Stimulated activated CD8-positive, alpha-beta memory T cell treated with anti-CD3 and anti-CD28 coated beads, Interleukin-15, amount 100 ng/mL, for 1 hour (primary cell): ENCODE results near the gene DGKI.

ENCODE experiments used
- DNase-seq: peaks from one replicate; pipeline ENCODE4 v3.0.0-alpha.2; 2020; ENCODE audit warnings: low read depth

Gene DGKI

DNA sequence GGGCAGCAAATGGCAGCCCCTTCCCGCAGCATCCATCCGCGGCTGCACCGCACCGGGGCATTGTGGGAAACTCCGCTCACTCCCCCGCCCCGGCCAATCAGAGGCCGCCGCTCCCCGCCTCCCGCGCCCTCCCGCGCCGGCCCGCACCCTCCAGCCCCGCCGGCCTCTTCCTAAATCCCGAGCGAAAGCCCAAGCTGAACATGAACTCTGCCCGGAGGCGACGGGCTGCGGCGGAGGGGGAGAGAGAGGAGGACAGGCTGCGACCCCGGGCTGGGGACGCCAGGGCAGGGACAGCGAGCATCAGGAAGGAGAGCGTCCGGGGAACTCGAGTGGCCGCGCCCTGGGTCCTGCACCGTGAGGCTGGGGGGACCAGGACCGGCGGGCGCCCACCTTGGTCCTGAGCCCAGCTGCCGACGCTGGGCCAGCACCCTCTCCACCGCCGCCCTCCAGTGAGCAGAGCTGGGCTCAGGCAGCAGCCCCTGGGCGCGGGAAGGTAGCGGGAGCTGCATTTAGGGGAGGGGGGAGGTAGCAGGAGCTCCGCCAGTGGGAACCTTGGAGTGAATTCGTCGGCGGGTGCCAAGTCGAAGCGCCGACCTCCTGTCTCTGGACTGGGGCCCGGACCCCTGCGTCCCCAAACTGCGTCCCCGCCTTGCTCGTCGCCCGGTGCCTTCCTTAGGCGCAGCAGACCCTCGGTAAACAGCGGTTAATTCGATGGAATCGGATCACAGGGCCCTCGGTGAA is at the start of gene DGKI:
Gene DGKI (minus strand): TSS at position 148 of the 741 bp plus-strand sequence.
- DNase-seq = no peak

DNA sequence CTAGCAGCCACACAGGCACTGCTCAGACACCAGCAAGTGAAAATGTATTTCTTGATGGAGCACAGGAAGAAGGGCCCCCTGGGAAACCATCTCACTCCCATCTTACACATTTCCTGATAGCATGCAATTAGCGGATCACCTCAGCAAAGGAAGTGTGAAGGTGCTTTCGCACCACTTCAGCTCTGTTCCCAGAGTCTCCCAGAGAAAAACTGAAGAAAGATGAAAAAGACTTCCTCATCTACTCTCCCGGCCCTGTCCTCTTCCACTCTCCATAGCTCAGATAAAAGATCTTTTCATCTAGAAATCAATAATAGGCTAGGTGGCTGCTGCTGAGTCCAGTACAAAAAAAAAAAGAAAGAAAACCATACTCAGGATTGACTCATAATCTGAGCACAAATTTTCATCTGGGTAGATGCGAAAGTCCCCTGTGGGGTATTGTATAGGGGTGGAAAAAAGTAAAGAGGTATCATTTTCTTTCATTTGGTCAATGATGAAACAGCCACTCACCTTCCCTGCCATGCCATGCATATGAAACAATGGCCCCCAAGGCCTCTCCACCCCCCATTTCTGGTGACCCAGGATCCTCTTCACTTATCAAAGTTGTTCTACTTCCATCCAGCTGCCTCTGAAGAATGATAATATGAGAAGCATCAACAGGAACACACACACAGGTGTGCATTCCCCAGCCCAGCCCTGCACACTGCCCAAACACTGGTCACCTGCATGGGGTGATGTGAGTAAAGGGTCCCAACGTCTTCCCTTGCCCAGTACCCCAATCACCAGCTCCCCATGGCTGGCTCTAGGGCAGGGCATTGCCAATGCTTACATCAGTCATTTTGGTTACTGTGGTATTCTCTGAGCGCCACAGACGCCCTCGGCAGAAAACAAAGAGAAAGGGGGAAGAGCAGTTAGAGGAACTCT is 48.8 kb upstream of the DGKI start:
- DNase-seq = no peak

DNA sequence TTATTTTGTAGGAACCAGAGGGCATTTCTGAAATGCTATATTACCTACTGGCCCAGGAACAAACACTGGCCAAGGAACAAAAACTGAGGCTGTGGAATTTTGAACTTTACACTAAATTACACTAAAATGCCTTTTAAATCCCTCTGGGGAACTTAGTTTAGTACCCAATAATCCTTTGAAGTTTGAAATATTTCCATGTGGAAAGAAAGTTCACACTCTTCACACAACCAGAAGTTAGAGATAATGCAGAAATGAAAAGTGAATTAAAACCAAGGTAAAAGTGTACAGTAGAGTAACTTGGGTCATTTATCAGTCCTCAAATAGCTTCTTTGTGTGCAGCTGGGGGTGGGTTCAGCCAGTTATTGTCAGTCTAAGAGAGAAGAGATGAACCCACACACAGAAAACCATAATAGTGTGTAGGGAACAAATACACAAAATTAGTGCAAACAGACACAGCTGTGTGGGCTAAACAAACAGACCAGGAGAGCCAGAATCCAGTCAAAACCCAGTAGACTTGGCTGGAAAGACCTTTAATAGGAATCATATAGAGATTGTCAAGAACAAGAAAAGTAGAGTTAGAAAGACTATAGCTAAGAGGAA is 46.5 kb upstream of the DGKI start:
- DNase-seq = no peak

DNA sequence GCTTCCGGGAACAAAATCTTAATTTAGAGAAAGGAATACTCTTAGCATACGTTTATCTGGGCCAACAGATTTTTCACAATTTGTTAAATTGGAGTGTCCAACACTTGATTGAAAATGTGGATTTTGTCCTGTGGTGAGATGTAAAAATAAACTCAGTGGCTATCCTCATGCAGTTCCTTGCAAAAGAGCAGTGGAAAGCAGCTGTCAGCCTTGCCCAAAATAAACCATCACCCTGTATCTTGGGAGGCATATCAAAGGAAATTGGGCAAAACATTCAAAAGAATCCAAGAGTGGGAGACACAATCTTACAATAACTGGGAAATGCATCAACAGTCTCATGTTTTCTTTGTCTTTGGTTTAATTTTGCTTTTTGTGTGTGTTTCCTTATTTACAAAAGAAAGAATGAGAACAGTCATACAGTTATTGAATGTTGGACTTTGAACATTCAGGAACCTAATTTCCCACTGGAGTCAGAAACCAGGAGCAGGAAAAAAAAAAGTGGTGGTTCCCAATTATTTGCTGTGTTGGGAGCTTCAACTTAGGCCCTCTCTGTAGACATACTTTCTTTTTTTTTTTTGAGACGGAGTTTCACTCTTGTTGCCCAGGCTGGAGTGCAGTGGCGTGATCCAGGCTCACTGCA is 44.4 kb upstream of the DGKI start:
- DNase-seq = no peak

DNA sequence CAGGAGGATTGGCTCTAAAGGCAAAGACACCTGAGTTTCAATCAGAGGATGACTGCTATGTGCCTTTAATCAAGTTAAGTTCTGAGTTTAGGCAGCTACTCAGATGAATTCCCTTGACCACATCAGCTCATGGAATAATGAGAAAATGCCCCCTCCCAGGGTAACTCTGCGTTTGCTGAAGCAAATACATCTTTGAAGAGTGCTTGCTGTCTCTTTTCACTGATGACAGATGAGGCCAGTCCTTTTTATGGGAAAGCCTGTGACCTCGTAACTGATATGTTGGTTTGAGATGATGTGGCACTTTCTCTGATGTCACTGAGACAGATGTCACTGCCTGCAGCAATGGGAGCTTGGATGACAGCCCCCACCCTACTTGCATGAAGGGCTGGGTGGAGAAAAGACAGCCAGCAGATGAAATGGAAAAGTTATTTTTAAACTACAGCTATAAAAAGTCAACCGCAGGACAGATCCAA is 43.7 kb upstream of the DGKI start:
- no peak for DNase-seq

DNA sequence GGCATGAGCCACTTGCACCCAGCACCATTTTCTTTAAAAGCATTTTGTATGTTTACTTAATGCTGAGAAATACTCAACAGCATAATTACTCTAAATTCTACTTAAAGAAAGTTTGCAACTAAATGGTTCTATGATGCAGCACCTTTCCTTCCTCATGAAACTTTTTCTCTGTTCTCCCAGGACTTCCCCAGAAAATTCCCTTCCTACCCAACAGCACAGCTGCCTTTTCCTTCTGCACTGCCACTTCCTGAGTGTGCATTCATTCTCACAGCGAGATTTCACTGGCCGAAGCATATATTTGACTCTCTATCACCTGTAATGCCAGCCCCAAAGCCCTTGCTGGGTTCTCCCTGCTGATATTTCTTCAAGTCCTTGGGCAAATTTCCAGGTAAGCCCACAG is 41.5 kb upstream of the DGKI start:
- DNase-seq = no peak

DNA sequence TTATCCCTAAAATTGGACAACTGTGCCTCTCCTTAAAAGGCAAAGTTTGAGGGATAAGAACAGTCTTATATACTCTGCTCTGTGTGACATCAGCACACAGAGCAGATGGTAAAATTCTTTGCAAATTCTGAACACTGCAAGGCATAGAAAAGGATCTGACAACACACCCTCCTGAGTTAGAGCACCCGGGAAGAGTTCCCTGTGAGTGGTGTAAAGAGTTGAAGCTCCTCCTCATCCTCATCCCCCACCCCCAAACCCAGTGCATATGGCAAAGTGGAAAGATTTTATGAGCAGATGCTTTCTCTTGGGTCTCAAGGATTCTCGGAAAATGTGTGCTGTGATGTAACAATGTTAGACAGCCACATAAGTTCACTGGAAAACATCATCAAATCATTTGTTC is 40.0 kb upstream of the DGKI start:
- no peak for DNase-seq

DNA sequence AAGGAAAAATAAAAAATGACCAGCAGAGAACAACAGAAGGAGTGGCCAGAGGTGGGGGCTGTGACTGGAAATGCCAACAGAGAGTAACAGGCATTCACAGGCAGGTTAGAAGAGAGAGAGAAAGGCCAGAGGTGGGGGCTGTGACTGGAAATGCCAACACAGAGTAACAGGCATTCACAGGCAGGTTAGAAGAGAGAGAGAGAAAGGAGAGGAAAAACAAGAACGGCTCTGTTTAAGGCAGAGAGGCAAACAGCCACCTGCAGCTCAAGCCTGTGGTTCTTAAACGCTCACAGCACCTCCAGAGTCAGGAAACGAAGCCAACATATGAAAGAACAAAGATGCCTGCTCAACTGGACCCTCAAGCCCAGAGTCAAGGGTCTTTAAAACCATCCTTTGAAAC is 39.5 kb upstream of the DGKI start:
- DNase-seq = no peak

DNA sequence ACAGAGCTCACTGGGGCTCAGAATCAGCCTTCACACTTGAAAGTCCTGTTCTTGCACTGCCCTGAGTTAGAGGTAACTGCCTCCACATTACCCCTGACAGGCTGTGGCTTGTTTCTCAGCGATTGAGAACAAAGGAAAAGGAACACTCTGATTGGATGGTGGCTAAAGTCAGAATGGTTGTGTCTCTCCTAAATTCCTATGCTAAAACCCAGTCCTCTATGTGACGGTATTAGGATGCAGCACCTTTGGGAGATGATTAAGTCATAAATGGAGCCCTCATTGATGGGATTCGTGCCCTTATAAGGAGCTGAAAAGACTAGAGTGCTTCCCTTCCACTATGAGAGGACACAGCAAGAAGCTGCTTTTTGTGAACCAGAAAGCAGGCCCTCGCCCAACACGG is 38.9 kb upstream of the DGKI start:
- no peak for DNase-seq

DNA sequence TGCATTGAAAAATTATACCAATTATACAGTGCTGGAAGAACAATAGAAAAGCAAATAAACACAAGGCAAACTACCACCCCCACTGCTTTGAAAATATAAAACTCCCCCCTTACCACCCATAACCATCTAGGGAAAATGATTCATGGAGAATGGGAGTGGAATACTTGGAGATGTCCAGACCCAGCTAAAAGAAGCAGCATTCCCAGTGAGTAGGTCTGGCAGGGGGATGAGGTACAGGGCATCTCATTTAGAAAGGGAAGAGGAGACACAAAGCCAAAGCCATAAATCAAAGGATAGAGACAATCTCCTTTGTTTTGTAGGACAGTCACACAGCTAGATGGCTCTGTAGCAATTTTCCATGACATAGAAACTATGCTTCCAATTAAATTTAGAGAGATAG is 36.0 kb upstream of the DGKI start:
- DNase-seq = no peak

DNA sequence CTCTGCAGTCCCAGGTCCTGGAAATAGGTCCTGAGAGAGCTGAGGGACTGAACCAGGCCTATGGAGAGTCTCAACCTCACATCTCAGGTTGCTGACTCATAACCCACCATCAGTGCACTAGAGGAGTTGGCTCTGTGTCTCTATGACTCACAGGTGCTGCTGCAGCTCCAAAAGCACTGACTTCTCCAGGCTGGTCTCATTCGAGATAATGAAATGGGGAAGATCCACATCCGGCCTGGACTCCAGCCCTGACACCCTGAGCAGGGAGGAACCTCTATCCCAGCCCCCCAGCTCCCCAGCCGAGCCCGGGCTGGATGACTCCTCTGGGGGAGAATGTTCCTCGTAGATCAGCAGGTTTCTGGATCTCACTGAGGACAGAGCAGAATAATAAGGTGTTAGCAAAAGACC is 35.5 kb upstream of the DGKI start:
- DNase-seq = no peak

DNA sequence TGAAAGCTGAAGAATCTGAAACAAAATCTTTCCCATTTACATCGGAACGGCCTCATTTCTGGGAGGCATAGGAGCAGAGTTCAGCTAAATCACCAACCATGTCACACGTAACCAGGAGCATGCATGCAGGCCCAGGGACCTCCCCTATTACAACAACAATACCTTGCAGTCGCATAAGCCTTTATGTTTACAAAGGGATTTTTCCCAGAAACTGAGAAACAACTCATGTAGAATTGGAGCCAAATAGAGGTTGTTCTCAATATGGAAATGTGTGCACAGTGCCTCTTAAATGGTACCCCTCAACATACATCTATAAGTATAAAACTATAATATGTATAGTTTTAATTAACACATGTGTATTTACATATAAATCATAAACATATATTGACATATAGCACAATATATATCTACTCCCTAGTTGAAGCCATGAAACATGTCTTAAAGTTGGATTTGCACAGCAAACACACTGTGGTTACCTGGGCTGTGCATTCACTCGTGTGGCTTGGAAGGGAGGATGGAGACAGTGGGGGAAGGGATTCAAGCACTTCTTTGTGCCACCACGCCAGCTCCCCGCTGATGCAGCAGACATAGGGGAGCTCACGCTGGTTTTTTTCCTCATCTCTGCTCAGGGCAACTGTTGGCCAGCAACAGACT is 35.0 kb upstream of the DGKI start:
- DNase-seq = no peak

DNA sequence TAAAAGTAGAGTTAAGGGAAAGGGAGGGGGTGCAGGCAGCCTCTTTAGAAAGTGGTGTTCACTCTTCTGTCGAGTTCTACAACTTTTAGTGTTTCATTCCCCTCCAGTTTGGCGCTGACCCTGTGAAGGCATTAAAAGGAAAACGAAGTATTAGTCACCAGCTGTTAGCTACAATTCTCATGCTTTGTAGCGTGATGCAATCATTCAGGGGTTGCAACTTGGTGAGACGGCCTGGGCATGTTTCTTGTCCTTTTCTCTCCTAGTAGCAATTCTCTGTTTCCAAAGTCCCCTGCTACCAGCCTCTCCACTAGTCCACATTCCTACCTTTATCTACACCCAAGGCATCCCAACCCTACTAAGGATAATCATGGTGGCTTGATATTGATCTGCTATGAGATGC is 33.7 kb upstream of the DGKI start:
- DNase-seq = no peak

DNA sequence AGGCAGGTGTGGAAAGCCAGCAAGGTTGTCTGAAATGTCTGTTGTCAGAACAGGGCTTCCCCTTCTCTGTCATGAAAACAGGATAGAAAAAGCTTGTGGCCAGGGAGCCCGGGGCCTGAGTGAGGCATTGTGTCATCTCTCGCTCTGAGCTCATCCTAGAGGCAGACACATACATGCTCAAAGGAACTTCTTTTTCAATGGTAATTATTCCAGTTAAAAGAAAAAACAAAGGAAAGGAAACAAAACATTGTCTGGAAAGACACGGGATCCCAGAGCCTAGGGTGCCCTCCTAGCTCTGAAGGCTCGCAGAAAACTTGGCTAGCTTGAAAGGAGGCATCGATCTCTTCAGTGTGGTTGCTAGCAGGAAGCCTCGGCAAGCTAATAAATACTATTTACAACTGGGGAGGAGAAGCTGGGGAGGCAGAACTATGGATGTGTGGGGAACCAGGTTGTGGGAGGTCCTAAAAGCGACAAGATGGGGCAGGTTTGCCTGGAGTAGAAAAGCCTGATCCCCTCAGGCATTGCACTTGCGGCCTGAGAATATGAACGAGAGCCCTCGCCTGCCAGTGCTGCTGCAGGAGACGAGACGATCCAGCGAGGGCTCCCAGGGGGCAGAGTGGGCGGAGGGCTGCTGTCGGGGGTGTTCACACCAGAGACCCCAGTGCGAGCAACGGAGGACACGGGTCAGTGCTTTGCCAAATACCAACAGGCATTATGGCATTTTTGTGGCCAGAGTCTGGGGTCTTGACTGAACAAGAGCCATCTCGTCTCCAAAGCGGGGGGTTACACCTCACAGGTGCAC is 32.8 kb upstream of the DGKI start:
- no peak for DNase-seq

DNA sequence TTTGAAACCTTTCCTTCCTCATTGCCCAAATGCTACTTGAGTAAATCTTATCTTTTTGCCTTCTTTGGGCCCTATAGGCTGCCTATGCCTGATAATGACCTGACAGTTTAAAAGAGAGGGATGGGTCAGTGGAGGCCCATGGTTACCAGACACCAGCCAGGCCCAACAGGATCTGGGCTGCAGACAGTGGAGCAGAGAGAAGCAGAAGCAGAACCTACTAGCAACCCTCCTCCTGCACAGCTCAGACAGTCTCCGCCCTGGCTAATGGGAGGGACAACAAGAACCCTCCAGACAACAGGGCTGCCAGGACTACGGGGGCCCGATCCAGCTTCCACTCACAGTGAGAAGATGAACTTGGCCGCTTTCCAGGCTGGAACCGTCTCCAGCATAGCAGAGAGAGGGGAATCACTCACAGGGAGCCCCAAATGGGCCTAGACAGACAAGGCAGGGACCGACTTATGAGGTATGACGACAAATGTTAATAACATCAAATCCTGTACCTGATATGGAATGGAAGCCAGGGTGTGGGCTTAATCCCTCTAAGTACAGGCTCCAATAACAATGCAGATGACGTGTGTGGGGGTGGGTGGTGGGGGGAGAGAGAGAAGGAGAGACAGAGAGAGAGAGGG is 31.7 kb upstream of the DGKI start:
- no peak for DNase-seq

DNA sequence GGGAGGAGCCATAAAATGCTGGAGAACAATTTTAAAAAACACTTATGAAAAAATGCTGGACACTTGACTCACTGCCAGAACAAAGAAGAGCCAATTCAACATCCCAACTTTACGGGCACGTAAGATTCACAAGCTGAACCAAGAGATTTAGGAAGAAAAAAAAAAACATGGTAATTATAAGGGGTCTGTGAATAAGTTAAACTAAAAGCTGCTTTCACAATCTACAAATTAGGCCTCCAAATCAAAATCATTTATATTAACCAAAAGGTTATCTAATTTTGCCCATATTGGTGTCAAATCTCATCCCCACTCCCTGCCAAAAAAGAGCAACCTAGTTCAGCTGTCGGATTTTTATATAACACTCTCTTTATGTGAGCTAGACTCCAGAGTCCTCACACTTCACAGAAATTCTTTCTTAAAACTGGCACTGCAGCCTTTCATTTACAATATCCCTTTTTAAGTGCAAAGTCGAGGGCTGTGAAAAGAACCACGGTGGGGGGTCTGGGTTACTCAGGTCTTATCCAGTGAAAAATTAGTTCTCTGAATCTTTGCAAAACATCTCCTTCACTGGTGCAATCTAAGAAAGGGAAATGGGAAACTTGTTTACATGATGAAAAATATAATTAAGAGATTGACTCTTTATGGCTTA is 30.4 kb upstream of the DGKI start:
- DNase-seq = no peak

DNA sequence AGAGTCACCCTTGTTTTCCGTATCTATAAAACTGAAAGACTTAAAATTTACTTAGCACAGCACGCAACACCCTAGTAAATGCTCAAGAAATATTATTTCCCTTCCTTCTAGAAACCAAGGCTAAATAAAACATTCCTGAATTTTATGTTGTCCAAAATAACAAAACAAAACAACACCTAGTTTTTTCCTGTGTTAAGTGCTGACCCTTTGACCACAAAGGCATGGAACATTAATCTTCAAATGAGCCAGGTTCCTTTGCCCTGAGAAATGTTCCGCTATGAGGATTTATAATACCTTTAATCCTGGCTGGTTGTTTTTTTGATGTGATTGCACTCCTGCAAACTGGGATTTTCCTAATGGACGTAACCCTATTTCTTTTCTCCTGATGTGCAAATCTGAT is 29.0 kb upstream of the DGKI start:
- DNase-seq = no peak

DNA sequence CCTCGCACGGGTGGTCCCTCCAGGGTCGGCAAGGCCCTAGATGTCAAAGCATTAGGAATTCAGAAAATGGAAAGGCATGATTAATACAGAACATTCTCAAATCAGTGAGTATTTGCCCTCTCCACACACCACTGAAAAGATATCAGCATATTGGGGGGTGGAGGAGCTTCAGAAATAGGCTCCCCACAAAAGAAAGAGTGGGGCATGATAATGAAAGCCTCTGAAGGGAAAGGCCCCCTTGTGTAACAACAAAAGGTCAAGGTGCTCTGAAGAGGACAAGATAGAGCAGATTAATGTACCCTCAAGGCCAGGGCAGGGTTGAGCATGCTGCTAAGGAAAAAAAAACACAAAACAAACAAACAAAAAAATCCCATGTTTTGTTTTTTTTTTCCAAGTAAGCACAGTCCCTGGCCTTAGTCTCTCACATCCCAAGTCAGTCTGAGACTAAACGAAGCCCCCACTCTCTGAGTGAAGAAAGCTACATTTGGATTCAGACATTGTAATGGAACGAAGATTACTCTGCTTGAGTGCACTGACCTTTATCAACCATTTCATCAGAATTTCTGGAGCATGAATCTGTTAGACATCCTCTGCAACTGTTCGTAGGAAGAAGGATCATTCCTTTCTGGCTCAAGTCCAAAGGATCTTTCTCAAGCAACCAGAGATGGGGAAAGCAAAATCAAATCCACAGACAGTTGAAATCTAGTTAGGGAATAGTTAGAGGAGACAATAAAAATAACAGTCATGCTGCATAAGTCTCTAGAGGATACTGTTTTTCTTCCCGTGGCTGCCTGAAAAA is 27.4 kb upstream of the DGKI start:
- DNase-seq = no peak

DNA sequence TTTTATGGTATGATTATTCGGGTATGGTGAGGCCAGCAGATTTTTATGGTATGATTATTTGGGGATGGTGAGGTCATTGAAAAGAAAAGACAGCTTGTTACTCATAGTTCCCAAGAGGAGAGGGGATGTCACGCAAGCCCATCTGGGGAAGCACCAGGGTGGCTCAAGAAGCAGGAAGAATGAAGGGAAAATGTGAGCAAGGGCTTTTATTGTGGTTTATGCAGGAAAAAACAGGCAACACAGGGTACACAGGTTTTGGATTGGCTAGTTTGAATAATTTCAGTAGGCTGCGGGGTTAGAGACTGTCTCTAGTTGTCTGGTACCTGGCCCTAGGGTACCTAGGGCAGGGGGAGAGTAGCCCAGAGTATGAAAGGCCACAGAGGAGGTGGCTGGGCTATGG is 26.8 kb upstream of the DGKI start:
- DNase-seq = no peak
